K562 (cell line): Measurements from ENCODE around the gene USP46. TPM values are rescaled to one million over a fixed set of nuclear protein-coding genes. Genes with fewer than 3 reads are reported as not detected.
A peak's percentile ranks its signal among the peaks of the same experiment; 100 is the strongest.

Experiments
- E2F3 ChIP-seq: fragments of 250-450 bp; sonication (Bioruptor Pico); IDR thresholded peaks from 2 replicates; pipeline ENCODE4 v1.4.0; 2020; ENCODE audit warnings: mild to moderate bottlenecking
- JUND ChIP-seq, 2 experiments: IDR thresholded peaks; 2 replicates in 1 of 2; 3 replicates in 1 of 2; pipeline ENCODE4 v1.6.1; 2011; ENCODE audit warnings: borderline replicate concordance in 2 of 2, low read depth in 2 of 2, low read length in 2 of 2, improper control_type of control experiment in 1 of 2, missing biosample characterization in 1 of 2, missing genetic modification characterization in 1 of 2, missing genetic modification reagents in 1 of 2
- MYNN ChIP-seq, 2 experiments: sonication (generic); formaldehyde crosslinking in 1 of 2; IDR thresholded peaks; 2 replicates each; pipeline versions ENCODE4 v1.5.0 to v1.6.1; 2016 to 2020; ENCODE audit warnings: antibody characterized with exemption in 1 of 2, missing genetic modification reagents in 1 of 2
- POLR2AphosphoS2 ChIP-seq: IDR thresholded peaks from 2 replicates; pipeline ENCODE4 v1.6.1; 2012; ENCODE audit warnings: low read length, improper control_type of control experiment
- XRCC5 ChIP-seq: fragments of 200-400 bp; formaldehyde crosslinking; IDR thresholded peaks from 2 replicates; pipeline ENCODE4 v1.6.1; 2017; ENCODE audit warnings: low read depth, mild to moderate bottlenecking, low read length
- ZNF24 ChIP-seq: fragments of 450-650 bp; IDR thresholded peaks from 2 replicates; pipeline ENCODE4 v1.6.1; 2016
- ZNF354B ChIP-seq: fragments of 250-450 bp; sonication (Bioruptor Pico); IDR thresholded peaks from 2 replicates; pipeline ENCODE4 v1.4.0; 2020
- ZNF764 ChIP-seq: fragments of 250-450 bp; sonication (Bioruptor Pico); IDR thresholded peaks from 2 replicates; pipeline ENCODE4 v1.4.0; 2020; ENCODE audit warnings: low read depth, mild to moderate bottlenecking, moderate library complexity
- polyA plus RNA-seq, 8 experiments: library from polyadenylated mRNA; depleted of rRNA in 4 of 8; stranded (reverse) in 5 of 8; unstranded in 3 of 8; fragments of >200 nt; fragmentation: Nextera tagmentation in 2 of 8; fragmentation: Illumina TruSeq in 1 of 8; extraction: Ambion mirVana in 2 of 8; extraction: Trizol in 1 of 8; gene quantifications; 2 replicates each; pipeline versions ENCODE4 v1.2.1 to v1.2.3, GENCODE V29; 2011 to 2014; ENCODE audit warnings: inconsistent platforms in 1 of 8, missing spikeins in 1 of 8
- total RNA-seq, 7 experiments: library from RNA; depleted of rRNA in 6 of 7; stranded (reverse); fragments of >200 nt in 6 of 7; fragmentation: Illumina TruSeq in 2 of 7; extraction: Trizol in 2 of 7; gene quantifications; 2 replicates each; pipeline versions ENCODE4 v1.2.1 to v1.2.3, GENCODE V29; 2011 to 2021; ENCODE audit warnings: low replicate concordance in 1 of 7
- TF ChIP-seq, protein P1 (sequence below): fragments of 450-650 bp; IDR thresholded peaks from 2 replicates; pipeline ENCODE4 v1.6.1; 2016

Gene USP46
- total and polyA plus RNA-seq, 9 of the 15 experiments (the other 6 are each of a cell fraction or from before 2014, with no cell fraction given): 3.0 to 11.7 (median 8.4) TPM

DNA sequence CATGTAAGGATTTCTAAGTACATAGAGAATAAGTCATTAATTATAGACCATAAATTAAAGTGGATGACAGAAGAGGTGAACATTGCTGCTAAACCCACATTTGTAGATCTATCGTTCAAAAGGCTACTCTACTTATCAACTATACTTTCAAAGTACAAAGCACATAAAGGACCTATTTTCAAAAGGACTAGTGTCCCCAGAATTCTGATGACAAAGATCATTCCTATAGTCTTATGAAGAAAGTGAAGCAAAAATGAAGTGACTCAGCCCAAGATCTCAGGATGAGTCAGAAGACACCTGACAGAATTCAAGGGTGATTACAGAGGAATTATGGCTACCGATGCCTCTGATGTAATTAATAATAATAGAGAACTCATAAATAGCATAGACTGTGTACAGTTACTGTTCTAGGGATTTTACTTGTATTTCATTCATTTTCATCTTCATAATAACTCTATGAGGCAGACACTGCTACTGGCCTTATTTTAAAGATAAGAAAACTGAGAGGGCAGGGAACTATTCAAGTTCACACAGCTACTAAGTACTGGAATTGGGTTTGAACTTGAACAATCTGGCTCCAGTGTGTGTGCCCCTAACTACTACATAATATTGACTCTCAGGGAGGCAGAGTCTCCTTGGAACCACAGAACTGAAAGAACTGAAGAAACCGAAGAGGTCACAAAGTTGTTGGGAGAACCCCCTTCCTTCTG lies 17.1 kb downstream of the USP46 start (continued):
- no peak for TF ChIP-seq MYNN (IDR thresholded peaks at IDR 0.05)
- TF ChIP-seq MYNN (CRISPR knock-in tag; IDR thresholded peaks at IDR 0.05): no peak
- no peak for TF ChIP-seq ZNF354B
- TF ChIP-seq XRCC5: no peak
- peak; percentile 56; the same call in 1 of the 2 replicates for TF ChIP-seq ZNF24
- TF ChIP-seq, protein P1, sequence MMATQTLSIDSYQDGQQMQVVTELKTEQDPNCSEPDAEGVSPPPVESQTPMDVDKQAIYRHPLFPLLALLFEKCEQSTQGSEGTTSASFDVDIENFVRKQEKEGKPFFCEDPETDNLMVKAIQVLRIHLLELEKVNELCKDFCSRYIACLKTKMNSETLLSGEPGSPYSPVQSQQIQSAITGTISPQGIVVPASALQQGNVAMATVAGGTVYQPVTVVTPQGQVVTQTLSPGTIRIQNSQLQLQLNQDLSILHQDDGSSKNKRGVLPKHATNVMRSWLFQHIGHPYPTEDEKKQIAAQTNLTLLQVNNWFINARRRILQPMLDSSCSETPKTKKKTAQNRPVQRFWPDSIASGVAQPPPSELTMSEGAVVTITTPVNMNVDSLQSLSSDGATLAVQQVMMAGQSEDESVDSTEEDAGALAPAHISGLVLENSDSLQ: peak; percentile 29; the same call in 1 of the 2 replicates
- TF ChIP-seq POLR2AphosphoS2: no peak
- no peak for TF ChIP-seq ZNF764 (CRISPR knock-in tag)
- no peak for TF ChIP-seq E2F3 (CRISPR knock-in tag)
- peak; percentile 64; the same call in 1 of the 2 replicates for TF ChIP-seq JUND (IDR thresholded peaks at IDR 0.05; ENCODE audit: borderline replicate concordance, low read depth, low read length)
- TF ChIP-seq JUND (tag; IDR thresholded peaks at IDR 0.05; ENCODE audit: borderline replicate concordance, low read depth, low read length): 0 out of 3 replicates have a peak, but pooled peaks have one; percentile 38
